ENCODE results near the gene TMEM178A.
A peak's percentile ranks its signal among the peaks of the same experiment; 100 is the strongest.
"Not testable (repeated sequence)": the region's sequence is repeated elsewhere in the genome, so short reads cannot be mapped to it uniquely, and the experiment has no call there.

TMEM178A gene

GRCh38 chr2:39665811-39666490, at the start of gene TMEM178A:
Gene TMEM178A, plus strand, starts transcription at chr2:39665917. Its CDS starts 58 bp downstream, at chr2:39665975.
- no peak for DNase-seq

- DNase-seq, result no peak
Observed at GRCh38 chr2:39618236-39618635, 47.5 kb upstream of the TMEM178A start.

GRCh38 chr2:39618736-39619135, 47.0 kb upstream of the TMEM178A start:
- DNase-seq, result no peak

- no peak for DNase-seq
Observed at GRCh38 chr2:39620067-39620466, 45.6 kb upstream of the TMEM178A start.

GRCh38 chr2:39621596-39621995, 44.1 kb upstream of the TMEM178A start:
- DNase-seq, result no peak

GRCh38 chr2:39622860-39623259, 42.9 kb upstream of the TMEM178A start:
- no peak for DNase-seq

- DNase-seq, result peak; percentile 65
Observed at GRCh38 chr2:39623917-39624316, 41.8 kb upstream of the TMEM178A start.

GRCh38 chr2:39625193-39625926, 40.4 kb upstream of the TMEM178A start:
- DNase-seq, result no peak

GRCh38 chr2:39625927-39626270, 39.8 kb upstream of the TMEM178A start:
- DNase-seq, result no peak

GRCh38 chr2:39628346-39628745, 37.4 kb upstream of the TMEM178A start:
- DNase-seq, result not testable (repeated sequence)

GRCh38 chr2:39629646-39630045, 36.1 kb upstream of the TMEM178A start:
- DNase-seq, result no peak

- no peak for DNase-seq
Observed at GRCh38 chr2:39631256-39631655, 34.5 kb upstream of the TMEM178A start.

GRCh38 chr2:39631718-39632117, 34.0 kb upstream of the TMEM178A start:
- DNase-seq, result no peak

GRCh38 chr2:39632876-39633275, 32.8 kb upstream of the TMEM178A start:
- no peak for DNase-seq

- no peak for DNase-seq
Observed at GRCh38 chr2:39636306-39636705, 29.4 kb upstream of the TMEM178A start.

- DNase-seq, result no peak
Observed at GRCh38 chr2:39638581-39638980, 27.1 kb upstream of the TMEM178A start.

- DNase-seq, result no peak
Observed at GRCh38 chr2:39640107-39640506, 25.6 kb upstream of the TMEM178A start.

GRCh38 chr2:39640681-39641080, 25.0 kb upstream of the TMEM178A start:
- DNase-seq, result no peak

GRCh38 chr2:39641635-39642034, 24.1 kb upstream of the TMEM178A start:
- no peak for DNase-seq

- no peak for DNase-seq
Observed at GRCh38 chr2:39642051-39642718, 23.5 kb upstream of the TMEM178A start.

- no peak for DNase-seq
Observed at GRCh38 chr2:39645826-39646225, 19.9 kb upstream of the TMEM178A start.

- no peak for DNase-seq
Observed at GRCh38 chr2:39646267-39646666, 19.4 kb upstream of the TMEM178A start.

- DNase-seq, result no peak
Observed at GRCh38 chr2:39647104-39647765, 18.5 kb upstream of the TMEM178A start.

- no peak for DNase-seq
Observed at GRCh38 chr2:39648580-39648979, 17.1 kb upstream of the TMEM178A start.
